Anterior cingulate cortex (tissue), 58 donors: ENCODE measurements around the gene TRPC3.

Experiments used
- DNase-seq, 58 donors: peaks; one replicate each; lab custom pipeline; 2025; lab: John Stamatoyannopoulos, UW

Gene TRPC3

DNA sequence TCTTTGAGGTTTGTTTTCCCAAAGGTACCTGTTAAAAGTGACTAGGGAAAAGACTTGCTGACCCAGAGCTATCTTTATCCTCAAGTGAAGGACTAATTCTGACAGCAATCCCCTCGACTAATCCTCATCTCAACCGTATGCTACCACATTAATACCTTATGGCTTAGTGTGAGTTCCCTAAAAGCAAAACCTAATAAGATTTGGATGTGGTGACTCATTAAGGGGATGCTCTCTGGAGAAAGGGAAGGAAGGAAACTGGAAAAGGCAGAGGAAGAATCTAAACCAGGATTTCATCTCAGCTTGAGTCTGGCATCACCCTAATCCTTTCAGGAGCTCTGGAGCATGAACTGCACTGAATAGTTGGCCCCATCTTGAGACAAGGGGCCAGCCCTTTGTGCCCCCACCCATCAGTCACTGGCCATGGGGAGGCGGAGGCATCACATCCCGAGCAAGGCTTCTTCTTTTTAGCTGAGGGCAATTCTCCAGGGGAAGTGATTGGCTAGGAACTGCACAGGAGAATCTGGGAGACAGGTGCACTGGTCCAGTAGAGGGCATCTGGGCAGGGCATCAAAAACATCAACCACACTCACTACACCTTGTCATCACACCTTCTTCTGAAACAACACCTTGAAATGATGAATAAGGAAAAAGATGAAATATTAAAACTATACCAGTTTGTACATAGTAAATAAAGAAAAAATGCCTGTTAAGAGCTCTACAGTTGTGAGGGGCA, 74.7 kb downstream of the TRPC3 start:
- no peak for DNase-seq

GRCh38 chr4:121876070-121876469, 75.8 kb downstream of the TRPC3 start:
- no peak for DNase-seq

GRCh38 chr4:121875652-121876051, 76.2 kb downstream of the TRPC3 start:
- no peak for DNase-seq

GRCh38 chr4:121873604-121874003, 78.3 kb downstream of the TRPC3 start:
- no peak for DNase-seq

DNA sequence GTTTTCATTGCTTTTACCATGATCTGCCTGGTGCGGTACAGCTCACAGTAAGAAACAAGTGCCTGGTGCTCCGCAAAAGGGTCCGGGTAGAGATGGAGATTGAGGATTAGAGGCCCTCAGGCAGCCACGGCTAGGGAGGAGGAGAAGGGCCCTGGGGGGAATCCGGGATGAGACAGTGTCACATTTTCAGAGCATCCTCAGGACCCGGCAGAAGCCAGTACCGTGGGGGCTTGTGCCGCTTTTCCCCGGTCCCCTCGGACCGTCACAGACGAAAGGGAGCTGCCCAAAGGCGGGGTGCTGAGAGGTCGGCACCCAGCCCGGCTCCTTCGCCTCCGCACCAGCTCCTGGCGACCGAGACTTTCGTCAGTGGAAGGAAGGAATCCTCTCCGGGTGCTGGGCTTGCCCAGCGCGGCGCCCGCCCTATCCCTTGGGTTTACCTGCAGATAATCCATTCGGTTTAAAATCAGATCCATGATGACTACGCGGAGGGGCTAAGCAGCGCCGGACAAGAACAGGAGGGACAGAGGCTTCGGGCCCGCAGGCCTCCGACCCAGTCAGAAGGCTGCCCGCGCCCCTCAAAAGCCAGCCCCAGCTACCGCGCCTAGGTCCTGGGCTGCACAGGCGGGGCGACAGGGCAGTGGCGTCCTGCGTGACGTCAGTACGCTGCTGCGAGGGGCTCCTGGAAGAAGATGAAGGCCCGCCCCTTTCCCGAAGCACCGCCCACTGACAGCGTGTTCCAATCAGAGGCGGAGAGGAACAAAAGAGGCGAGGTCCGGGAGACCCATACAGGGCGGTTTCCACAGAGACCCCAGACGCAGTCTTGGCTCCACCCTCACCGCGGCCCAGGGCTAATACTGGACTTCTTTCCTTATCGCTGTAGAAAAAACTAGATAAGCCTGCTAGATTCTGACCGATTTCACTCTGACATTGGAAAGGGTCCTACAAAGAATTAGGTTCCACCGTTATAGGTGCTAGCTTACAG, 81.7 kb downstream of the TRPC3 start, which contains the start of gene BBS7:
Gene BBS7 (minus strand): TSS at position 634 of the 982 bp plus-strand sequence. CDS start 161 bp downstream, at position 473.
- DNase-seq, result peak; percentile 47 to 99 (median 95)

DNA sequence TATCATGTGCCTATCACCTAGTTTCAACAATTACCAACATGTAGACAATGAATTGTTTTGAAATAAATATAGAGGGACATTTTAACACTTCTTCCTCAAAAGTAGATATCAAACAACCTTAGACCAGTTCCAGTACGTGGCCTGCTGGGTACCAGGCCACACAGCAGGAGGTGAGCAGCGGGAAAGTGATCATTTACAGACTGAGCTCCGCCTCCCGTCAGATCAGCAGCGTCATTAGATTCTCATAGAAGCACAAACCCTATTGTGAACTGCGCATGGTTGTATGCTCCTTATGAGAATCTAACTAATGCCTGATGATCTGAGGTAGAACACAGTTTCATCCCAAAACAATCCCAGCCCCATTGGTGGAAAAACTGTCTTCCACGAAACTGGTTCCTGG, 88.1 kb downstream of the TRPC3 start:
- no peak for DNase-seq

GRCh38 chr4:121861426-121861825, 90.4 kb downstream of the TRPC3 start:
- no peak for DNase-seq

DNA sequence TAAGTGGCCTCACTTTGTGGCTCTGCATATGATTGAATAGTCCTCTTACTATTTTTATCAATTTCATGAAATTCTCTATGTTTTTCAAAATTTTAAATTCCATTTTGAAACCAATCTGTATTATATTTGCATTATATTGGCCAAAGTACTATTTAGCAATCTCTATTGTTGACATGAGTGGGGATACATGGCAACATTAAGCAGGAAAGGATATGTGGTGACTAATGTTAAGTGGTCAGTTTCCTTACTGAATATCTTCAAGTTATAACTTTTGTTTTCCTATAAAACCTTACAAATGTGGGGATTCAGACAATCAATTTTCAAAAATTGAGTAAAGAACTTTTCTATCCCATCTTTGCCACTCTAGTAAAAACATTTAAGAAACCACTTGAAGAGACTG, 91.7 kb downstream of the TRPC3 start:
- DNase-seq, result no peak

- DNase-seq, result no peak
Measured at GRCh38 chr4:121851354-121851753, 100.5 kb downstream of the TRPC3 start.

DNA sequence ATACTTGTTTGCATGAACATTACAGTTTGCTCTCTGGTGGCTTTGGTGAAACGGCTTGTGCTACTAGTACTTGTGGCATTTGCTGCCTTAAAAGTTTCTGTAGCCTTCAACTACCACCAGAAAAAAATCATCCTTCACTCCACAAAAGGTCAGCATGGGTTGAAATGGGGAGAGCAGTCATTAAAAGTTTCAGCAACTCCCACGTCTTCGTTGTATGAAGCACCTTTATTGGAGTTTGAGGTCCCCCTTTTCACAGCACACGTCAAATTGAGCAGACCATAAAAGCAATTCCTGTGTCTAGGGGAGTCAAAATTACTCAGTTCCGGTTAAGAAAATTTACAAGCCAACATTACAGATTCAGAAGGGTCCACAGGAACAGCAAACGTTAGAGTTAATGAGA, 105.2 kb downstream of the TRPC3 start:
- no peak for DNase-seq

DNA sequence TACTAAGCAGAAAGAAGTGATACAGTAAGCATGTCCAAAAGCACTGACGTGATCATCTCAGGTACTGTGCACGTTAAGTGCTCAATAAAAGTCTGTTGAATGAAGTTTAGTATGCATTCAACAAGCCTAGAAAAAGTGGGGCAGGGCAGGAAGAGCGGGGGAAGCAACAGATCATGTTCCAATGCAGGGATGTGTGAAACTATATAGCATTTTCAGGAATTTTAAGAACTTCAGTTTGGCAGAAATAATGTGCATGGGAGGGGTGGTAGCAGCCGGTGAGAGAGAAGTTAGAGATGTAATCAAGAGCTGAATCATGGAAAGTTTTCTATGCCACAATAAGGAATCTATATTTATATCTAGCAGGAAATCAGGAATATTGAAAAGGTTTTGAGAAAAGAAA, 109.0 kb downstream of the TRPC3 start:
- DNase-seq, result peak in 12 of 58 donors; percentile 2 to 53 (median 18)

GRCh38 chr4:121838136-121838535, 113.7 kb downstream of the TRPC3 start:
- DNase-seq, result no peak

DNA sequence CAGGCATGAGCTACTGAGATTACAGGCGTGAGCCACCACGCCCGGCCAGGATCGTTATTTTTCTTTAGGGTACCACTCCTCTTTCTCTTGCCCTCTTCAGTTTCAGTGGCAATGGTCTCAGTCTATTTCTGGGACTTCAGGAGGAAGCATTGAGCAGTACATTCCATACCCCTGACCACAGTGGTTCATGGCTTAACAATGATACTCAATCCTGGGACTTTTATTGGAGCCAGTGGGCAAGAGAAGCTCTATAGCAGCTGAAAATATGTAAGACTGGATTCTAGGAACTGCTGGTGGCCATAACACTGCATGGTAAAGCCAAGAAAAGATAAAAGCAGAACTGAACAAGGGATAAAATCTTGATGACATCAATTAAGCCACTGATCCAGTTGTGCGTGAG, 122.3 kb downstream of the TRPC3 start:
- DNase-seq, result no peak
